NCI-H2227 (cell line): ENCODE results near the gene GNRH2.
"Not testable (repeated sequence)": the region's sequence is repeated elsewhere in the genome, so short reads cannot be mapped to it uniquely, and the experiment has no call there.

ENCODE experiments used
- DNase-seq: peaks from one replicate; lab custom pipeline; 2025; ENCODE audit not compliant: unreplicated experiment; lab: John Stamatoyannopoulos, UW

Gene GNRH2, protein sequence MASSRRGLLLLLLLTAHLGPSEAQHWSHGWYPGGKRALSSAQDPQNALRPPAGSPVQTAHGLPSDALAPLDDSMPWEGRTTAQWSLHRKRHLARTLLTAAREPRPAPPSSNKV

DNA sequence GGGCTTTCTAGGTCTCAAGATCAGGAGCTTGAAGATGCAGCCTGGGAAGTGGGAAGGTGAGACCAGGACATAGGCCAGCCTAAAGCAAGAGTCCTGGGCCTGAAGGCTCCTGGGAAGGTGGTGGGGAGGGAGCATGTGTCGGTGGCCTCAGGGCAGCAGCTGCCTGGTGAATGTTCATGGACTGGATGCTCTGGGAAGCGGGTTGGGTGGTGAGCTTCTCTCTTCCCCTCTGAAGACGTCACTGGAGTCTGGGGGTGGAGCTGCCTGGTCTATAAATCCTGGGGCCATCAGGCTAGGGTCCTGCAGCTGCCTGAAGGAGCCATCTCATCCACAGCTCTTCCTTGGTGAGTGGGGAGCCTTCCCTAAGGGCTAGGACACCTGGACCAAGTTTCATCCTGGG is at the start of gene GNRH2:
Gene GNRH2 (plus strand): TSS at position 301 of the 400 bp plus-strand sequence. CDS start 793 bp downstream, outside the sequence.
- DNase-seq, result no peak

GRCh38 chr20:2995796-2996195 is 47.6 kb upstream of the GNRH2 start:
- DNase-seq, result no peak

- DNase-seq, result no peak
Measured at GRCh38 chr20:2998728-2999127, 44.7 kb upstream of the GNRH2 start.

DNA sequence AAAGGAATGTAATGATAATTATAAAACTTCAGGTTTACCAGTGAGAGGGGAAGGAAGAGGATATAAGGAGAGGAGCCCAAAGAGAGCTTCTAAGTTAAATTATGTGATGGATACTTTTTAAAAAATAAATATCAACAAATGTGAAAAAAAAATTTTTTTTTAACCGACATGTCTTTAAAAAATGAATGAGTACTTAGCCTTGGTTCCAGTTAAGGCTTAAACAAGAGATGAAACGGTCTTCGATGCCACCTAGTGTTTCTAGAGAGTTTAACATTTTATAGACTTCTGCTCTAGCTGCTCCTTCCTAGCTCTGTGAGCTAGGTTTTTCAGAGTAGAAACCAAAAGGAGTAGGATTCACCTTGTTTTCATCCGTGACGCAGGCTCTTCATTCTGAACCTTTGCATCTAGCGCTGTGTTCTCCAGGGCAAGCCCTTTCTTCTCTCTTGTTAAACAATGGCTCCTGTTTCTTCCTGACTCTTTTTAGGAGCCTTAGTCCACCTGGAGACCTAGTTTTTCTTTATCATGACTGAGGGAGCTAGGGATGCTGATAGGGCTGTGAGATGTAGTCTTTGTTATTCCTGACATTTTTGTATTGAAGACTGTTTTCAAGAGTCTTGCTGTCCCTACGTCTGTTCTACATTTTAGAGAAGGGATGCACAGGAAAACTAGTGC is 42.4 kb upstream of the GNRH2 start:
- peak; percentile 79 for DNase-seq

- no peak for DNase-seq
Measured at GRCh38 chr20:3003416-3003815, 40.0 kb upstream of the GNRH2 start.

DNA sequence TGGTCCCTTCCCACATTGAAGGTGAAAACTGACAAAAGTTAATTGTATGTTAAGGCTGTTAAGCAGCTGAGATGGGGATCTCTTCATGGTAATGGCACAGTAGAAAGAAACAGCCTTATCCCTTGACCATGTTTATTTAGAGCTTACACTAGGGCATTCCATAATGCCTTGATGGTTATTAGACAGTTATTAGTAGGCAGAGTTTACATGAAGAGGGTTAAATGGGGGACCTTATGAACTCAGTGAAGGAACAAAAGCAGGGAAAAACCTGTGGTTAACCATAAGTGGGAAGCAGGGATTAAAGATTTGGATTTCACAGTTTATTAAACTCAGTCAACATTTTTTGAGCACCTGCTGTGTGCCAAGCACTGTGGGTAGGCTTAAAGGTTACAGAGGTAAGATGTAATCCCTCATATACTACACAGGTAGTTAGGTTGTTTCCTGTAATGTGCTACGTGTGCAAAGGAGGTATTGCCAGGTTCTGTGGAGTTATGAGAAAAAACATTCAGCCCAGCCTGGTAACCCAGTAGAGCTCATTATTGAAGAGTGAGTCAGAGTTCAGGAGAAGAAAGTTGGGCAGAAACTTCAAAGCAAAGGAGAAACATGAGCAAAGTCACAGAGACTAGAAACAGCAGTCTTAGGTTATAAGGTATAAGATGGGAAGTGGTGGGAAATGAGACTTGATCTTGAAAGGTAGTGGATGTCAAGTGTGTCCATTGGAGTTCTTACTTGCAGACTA is 32.3 kb upstream of the GNRH2 start:
- peak; percentile 49 for DNase-seq

DNA sequence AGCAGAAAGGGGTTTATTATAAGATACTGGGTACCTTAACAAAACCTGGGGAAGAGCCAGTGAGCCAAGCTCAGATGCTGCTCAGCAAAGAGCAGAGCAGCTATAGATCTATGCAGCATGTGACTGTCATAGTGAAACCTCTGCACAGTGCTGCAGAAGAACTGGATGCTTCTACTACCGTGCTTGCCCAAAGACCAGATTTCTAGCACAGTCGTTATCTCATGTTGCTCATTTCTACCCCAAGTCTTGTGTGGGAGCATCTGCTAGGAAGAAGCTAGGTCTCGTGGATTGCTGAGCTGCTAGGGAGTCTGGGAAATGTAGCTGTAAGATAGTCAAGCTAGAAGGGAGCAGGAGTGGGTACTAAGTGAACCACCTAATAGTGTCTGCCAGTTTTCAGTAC is 31.7 kb upstream of the GNRH2 start:
- DNase-seq, result no peak

DNA sequence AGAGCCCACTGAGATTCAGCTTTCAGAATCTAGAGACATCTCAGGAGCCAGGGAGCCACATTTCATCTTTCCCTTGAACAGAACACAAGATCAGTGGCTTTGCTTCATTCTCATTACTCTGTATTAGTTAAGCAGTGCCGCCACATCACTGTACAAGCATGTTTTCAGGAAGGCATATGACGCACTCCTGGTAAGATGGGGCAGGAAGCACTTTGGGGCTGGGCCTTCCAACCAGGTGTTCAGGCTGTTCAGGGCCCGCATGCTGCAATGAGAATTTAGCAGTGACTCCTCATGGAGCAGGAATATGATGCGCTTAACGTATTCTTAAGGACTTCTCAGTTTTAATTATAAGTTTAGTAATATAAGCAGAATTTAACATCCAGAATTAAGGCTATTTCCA is 29.7 kb upstream of the GNRH2 start:
- DNase-seq, result no peak

- DNase-seq, result no peak
Measured at GRCh38 chr20:3014179-3014578, 29.2 kb upstream of the GNRH2 start.

DNA sequence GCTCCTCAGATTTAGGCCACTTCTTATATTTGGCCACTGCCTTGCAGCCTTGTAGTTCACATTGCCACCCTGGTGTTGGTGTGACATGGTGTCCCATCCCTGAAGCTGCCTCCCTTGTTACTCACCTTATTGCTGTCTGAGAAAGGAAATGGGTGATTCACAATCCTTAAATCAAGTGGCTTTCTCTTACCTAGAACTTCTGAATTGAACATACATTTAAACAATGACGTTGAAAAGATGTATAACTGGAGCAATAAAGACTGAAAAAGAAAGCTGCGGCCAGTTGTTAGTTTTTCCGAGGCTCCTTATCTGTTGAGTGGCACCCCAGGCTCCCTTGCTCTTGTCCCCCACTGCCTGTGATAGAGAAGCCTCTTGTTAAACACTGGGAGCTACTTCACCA is 28.8 kb upstream of the GNRH2 start:
- no peak for DNase-seq

DNA sequence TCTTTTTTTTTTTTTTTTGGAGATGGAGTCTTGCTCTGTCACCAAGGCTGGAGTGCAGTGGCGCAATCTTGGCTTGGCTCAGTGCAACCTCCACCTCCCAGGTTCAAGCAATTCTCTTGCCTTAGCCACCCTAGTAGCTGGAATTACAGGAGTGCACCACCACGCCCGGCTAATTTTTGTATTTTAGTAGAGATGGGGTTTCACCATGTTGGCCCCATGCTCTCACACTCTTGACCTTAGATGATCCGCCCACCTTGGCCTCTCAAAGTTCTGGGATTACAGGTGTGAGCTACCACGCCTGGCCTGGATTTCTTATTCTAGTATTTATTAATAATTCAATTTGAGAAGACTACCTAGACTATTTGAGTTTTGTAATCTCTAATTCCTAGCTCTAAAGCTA is 28.1 kb upstream of the GNRH2 start:
- DNase-seq, result not testable (repeated sequence)

DNA sequence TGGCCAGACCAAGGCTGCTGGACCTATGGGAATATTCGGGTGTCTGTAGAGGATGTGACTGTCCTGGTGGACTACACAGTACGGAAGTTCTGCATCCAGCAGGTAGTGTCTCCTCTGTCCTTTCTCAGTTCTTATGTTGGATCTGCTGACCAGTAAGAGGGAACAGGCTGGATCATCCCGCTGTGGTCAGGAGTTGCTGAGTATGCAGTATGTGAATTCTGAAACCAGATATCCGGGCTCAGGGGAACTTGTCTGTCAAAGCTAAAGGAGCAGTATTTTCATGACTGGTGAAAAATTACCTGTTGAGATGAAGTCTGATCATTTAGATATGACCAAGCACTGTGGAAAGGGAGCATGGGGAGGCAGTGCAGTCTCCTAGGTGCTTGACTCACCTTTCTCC is 22.1 kb upstream of the GNRH2 start:
- no peak for DNase-seq

GRCh38 chr20:3021777-3022176 is 21.6 kb upstream of the GNRH2 start:
- no peak for DNase-seq

DNA sequence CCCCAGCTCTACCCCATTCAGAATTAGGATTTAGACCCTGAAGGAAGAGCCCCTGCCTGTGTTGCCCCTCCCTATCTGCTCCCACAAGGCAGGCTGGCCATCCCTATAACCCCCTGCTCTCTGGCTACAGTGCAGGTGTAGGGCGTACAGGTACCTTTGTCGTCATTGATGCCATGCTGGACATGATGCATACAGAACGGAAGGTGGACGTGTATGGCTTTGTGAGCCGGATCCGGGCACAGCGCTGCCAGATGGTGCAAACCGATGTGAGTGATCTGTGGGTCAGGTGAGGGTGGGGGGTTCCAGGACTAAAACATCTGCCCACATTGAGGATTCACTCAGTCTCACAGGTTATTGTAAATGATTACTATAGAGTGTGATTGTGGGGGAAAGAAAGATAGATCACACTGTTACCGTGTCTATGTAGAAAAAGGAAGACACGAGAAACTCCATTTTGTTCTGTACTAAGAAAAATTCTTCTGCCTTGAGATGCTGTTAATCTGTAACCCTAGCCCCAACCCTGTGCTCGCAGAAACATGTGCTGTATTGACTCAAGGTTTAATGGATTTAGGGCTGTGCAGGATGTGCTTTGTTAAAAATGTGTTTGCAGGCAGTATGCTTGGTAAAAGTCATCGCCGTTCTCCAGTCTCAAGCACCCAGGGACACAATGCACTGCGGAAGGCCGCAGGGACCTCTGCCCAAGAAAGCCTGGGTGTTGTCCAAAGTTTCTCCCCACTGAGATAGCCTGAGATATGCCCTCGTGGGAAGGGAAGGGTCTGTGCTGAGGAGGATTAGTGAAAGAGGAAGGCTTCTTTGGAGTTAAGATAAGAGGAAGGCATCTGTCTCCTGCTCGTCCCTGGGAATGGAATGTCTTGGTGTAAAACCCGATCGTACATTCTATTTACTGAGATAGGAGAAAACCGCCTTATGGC is 20.6 kb upstream of the GNRH2 start:
- DNase-seq, result not testable (repeated sequence)

- no peak for DNase-seq
Measured at GRCh38 chr20:3027987-3028386, 15.4 kb upstream of the GNRH2 start.

GRCh38 chr20:3031524-3032147 is 11.8 kb upstream of the GNRH2 start:
- DNase-seq, result no peak

DNA sequence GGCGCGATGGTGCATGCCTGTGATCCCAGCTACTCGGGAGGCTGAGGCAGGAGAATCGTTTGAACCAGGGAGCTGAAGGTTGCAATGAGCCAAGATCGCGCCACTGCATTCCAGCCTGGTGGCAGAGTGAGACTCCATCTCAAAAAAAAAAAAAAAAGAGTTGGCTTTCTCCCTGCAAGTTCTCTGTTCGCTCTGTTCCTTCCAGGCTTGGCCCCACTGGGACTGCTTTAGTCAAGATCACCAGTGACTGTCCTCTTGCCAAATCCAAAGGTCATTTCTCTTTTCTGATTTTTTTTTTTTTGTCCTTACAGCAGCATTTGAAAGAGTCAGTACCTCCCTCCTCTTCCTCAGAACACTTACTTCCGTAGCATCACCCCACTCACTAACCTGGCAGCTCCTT is 10.8 kb upstream of the GNRH2 start:
- DNase-seq, result no peak

DNA sequence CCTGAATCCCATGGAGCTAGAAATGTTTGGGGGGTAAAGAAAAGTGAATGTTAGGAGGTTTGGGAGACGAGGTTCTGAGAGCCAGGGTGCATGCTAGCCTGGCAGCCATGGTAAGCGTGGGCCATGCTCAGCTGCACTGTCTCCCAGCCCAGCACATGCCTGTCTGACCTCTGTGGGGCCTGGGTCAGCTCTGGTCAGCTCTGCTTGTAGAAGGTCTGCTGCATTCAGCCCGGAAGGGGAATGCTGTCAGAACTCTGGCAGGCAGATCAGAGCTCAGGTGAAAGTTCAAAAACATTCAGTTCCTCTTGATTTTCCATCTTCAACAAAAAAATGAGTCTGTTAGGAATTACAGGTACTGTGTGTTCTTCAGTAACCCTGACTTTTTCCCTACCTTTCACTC is 5.8 kb upstream of the GNRH2 start:
- DNase-seq, result no peak

DNA sequence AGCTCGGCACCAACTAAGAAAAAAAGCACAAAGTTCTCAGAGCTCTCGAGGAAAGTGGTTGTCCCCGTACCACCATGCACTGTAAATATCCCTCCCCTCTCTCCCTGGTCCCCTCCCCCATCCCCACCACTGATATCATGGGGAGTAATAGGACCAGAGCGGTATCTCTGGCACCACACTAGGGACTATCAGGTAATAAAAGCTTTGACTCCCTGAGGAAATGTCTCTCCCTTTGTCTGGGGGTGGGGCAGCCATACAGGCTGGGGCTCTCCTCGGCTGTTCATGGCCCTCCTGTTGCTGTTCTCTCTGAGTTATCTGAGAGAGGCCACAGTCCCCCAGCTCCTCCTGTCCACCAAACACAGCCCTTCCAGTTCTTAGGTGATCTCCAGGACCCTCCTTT is 5.0 kb upstream of the GNRH2 start:
- DNase-seq, result no peak

DNA sequence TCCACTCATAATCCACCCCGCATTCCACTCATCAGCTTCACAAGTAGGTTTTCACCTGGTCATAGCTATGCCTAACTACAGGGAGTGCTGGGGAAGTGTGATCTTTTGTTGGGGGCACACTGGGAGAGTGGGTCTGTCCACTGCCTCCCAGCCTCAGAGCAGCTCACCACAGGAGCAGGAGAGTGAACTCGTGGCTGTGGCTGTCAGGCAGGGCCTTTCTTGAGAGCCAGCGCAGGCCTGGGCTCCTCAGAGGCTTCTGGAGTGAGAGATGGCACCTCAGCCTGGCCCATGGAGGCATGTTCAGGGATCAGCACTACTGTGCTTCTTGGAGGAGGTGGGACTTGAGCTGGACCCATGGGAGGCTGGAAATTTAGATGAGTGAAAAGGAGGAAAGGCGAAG is 4.0 kb upstream of the GNRH2 start:
- DNase-seq, result no peak

- no peak for DNase-seq
Measured at GRCh38 chr20:3040086-3040485, 3.3 kb upstream of the GNRH2 start.
